Measurements from ENCODE around the gene IL6R.
A peak's percentile ranks its signal among the peaks of the same experiment; 100 is the strongest.
"Not testable (repeated sequence)": the region's sequence is repeated elsewhere in the genome, so short reads cannot be mapped to it uniquely, and the experiment has no call there.

The IL6R gene

DNA sequence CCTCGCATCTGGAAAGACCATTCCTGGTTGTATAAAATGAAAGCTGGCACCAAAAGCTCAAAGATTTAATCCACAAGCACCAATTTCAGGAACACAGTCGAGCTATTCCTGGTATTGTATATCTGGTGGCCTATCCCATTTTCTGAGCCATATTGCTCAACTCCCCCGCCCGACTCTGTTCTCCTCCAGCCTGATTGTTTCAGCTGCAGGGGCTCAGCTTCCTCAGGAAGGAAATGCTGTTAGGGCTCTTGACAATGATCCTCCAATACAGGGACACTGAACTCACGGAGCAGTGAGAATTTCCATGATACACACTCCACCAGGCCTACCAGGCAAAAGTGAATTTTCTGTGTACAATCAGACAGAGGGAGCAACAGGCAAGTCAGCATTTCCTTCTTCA lies 80.0 kb downstream of the IL6R start:
- DNase-seq = peak; percentile 45

DNA sequence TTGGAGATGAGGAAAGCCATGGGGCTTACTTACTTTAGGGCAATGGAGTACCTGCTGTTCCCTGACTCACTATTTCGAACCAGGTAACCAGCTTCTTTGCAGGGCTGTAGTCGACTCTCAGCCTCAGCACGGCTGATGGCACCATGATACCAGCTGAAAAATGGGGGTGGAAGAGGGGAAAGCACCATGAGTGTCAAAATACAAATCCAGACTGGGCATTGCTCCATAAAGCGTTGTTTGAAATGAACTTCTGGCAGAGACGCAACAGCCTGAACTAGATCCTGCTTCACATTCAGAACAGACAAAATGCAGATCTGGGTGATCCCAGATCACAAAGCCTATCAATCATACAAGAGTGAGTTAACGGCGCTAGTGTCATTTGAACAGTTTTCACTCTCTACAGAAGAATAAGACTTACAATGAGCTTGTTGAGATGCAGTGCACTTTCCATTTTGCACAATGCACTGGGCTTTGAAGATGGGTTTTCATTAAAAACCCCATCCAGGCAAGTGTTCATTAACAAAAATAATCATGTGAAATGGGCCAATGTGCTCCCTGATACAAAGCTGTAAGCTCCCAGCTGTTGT lies 80.9 kb downstream of the IL6R start:
- no peak for DNase-seq

DNA sequence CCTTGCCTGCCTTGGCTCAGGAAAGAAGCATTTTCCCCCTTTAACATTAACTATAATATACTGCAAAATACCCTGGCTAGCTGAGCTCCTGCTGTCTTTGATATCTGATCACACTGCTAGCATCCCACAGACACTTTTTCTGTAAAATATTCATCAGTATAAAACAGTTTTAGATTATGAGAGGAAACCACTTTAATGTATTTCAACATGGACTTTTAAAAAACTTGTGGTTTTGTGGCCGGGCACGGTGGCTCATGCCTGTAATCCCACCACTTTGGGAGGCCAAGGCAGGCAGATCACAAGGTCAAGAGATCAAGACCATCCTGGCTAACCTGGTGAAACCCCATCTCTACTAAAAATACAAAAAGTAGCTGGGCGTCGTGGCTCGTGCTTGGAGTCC lies 81.6 kb downstream of the IL6R start:
- not testable (repeated sequence) for DNase-seq

DNA sequence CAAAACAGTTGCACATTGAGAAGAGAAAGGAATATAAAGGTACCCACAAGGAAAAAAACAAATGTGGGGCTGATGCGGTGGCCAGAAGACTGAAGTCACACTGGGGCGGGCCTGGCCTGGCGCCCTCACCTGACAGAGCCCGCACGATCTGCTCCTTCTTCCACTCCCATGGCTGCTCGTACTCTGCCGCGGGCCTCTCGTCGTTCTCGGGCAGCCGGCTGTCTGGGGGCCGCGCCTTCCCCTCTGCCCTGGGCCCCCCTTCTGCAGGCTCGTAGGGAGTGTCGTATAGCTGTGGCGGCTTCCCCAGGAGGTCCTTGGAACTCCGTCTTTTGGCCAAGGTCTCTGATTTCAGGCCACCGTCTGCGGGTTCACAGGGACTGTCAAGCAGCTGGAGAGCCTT lies 83.8 kb downstream of the IL6R start:
- DNase-seq = no peak

DNA sequence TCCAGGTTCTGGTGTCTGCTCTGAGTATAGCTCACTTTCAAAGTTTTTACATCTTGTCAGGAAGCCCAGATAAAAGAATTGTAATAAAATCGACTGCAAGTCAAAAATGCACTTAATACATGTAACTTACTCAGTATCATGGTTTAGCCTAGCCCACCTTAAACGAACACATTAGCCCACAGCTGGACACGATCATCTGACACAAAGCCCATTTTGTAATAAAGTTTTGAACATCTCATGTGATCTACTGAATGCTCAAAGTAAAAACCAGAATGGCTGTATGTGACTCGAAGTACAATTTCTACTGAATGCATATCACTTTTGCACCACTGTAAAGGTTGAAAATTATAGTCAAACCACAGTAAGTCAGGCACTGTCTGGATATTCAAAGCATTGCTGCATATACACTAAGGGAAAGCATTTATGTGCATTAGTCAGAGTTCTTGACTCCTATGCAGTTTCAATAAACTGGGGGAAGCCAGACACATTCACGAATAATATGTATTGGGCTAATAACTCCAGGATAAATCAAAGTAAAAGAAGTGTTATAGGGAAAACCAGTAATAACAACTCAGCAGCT lies 84.6 kb downstream of the IL6R start:
- no peak for DNase-seq

DNA sequence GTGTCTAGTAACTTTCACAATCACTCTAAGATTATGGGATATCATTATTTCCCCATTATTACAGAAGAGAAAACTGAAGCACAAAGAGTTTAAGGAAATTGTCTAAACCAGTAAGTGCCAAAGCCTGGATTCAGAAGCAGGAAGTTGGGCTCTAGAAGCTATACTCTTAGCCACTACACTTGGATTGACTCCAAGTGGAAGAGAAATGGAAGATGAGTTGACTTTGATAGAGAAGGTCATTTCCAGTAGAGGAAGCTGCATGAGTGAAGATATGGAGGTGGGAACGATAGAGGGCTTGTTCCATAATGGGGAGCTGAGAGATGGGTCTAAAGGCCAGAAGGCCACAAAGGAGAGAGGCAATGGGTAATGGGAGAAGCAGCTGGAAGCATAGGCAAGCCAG lies 85.2 kb downstream of the IL6R start:
- DNase-seq = no peak

DNA sequence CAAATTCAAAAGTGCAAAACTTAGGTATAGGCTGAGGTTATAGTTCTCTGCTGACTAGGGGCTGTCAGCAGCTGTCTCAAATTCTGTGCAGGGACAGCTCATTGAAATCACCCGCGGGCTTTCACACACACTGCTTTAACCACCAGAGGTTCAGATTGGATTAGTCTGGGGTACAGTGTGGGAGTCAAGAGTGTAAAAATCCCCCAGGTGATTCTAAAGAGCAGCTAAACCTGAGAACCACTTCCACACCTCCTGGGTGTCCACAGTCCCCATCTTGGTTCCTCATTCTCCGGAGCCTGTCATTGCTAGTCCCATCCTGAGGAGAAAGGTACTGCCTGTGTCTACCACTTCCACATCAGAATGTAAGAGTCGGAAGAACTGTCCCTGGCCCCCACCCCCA lies 87.0 kb downstream of the IL6R start:
- DNase-seq = no peak

DNA sequence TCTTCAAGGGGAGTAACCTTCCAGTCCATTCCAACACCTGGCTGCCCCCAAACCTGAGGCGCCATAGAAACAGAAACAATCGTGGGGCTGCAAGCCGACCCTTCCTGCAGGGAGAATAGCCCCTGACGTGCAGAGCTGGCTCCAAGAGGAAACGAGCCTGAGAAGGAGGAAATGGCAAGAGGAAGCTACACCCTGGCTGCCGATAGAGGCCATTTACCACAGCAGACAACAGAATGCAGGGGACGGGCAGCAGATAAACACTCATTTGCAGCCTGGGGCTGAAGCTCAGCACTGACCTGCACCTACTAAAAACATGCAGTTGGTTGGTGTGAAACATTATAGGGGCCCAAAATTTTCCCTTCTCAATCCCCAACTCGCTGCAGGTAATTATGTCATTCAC lies 88.1 kb downstream of the IL6R start:
- peak; percentile 49 for DNase-seq

DNA sequence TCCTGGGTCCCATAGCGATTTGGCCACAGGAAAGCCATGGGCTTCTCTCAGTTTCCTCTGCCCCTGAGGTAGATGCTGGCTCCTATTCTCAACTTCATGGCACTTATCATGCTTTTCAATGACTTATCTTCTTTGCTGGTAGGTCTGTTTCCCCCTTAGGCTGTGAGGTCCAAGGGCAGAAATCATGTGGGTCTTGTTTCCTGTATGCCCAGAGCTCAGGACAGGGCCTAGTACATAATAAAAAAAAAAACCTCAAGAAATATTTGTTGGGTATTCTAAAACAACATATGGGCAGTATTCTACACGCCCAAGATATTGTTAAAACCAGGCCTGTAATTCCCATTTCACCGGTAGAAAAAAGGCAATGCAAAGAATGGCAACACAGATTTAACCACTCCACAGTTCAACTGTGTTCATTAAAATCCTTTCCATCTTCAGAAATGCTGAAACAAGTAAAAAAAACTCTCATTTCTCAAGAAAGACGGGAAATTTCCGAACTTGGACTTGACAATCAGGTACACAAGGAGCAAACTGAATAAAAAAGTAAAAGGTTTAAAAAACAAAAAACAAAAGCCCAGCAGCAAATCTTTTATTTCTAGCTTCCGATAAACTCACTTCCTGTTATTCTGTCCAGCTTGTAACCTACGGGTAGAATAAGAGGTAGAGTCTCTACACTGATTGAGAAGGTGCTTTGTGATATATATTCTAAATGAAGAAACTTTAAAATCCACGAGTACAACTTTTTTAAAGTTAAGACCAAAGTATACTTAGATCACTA lies 90.5 kb downstream of the IL6R start:
- no peak for DNase-seq

DNA sequence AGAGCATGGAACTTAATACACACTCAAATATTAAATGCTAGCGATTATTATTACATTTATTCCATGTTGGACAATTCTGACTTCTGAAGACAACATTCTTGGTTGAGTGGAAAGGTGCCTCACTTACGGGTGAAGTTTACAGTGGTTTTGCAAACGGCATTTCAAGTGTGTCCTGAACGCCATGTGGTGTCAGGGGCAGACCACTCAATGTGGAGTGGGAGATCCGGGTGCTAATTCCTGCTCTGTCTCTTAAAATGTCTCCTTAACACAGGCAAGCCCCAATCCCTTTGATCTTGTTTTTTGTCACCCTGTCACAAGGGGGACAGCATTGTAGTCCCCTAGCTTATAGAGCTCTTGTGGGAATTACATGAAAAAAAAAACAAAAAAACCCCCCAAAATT lies 91.2 kb downstream of the IL6R start:
- no peak for DNase-seq

DNA sequence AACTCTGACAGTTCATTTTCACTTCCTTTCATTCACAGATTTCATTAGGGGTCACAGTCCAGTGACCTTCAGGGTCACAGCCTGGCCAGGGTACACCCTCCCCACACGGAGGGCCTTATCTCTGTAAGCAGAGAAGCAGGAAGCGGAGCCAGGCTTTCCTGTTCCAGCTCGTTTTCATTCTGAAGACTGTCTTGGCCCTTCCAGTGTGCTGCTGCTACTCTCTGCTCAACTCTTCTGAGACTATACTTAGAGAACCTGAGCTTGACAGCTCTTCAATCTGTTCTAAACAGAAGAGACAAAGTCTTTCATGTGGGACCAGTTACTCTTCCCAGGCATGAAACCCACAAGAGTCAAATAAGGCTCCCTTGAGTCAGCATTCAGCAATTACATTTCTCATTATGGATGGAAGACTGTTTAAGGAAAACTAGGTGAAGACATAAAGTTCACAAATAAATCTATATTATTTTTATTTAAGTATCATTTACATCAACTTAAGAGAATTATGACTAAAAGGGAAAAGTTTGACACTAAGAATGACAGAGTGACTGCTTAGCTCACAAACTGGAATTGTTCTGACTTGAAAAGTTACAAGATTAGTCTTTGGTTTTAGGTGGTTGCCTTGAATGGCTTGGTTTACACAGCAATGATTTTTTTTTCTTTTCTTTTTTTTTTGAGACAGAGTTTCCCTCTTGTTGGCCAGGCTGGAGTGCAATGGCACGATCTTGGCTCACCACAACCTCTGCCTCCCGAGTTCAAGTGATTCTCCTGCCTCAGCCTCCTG lies 92.1 kb downstream of the IL6R start:
- DNase-seq = no peak

DNA sequence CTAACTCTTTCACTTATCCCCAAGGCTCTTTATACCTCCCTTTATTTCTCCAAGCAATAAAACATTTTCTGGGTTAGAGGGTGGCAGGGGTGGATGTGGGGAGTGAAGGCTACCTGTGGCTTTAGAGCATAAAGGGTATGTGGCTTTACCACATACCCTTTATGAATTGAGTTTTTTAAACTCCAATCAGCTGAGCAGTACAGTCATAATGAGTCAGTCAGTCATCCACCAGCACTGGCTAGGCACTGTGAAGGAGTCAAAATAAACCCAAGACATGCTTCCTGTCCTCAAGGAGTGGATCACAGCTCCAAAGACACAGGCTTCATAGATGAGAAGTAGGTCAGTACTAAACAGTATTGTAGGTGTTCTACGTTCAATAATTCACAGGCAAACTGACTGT lies 94.3 kb downstream of the IL6R start:
- DNase-seq = no peak

DNA sequence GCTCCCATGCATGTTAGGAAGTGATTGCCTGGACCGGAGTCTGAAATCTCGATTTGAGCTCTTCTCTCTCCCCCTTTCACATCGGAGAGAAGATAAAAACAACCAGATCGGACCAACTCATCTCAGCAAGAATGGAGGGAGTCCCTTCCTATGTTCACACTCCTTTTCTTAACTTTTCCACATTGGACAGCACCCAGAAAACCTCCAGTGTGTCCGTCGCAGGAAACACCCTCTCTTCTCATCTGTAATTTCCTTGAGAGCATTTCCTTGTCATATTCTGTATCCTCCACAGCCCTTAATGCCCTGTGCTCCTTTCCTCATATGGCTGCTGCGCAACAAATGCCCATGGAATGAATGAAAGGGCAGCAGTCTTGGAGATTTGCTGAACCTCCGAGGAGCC lies 95.4 kb downstream of the IL6R start:
- no peak for DNase-seq

DNA sequence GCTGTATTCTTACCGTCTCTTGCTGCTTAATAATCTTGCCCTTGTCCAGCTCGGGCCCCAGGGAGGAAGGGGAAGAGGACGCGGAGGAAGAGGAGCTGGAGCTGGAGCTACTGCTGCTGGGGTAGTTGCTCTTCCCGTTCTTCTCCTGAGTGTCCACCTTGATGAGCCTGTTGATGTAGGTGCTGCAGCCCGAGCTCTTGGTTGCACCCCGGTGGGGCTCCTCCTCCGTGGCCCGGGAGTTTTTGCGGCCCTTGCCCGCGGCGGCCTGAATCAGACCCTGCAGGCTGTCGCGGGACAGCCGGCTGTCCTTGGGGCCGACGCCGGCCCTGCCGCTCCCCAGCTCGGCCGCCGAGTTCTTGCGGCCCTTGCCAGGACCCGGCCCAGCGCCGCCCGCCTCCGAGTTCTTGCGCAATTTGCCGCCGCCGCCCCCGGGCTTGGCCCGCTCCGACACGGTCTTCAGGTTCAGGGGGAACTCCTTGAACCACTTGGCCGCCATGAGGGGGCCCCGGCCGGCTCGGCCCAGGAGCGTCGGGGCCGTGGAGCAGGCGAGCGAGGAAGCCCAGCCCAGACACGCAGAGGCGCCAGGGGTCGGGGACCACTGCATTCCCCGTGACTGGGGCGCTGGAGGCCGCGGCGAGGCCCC lies 96.4 kb downstream of the IL6R start:
- DNase-seq = peak; percentile 37

DNA sequence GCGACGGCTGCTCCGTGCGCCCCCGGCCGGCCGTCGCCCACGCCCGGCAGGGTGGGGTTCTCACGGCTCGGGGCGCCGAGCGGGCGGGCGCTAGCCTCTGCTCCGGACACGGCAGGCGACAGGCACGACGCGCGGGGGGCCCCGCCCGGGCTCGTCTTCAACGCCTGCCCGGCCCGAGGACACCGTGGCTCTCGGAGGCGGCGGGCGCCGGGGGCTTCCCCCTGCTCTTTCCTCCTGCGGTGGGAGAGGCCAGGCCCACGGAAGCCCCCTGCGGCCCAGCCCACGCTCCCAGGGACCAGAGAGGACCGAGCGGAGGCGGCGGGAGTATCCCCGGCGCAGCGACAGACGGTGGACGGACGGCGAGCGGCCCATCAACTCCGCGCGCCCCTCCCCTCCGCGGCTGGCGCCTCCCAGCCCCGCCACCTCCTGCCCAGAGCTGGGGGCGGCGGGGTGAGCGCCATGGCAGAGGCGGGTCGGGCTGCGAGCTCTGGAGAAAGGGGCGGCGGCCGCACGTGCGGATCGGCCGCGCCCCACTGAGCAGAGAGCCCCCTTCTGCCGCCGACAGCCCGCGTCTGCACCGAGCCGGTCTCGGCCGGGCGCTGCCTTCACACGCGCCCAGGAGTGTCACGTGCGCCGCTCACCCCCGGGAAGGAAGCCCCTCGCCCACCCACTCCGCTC lies 97.1 kb downstream of the IL6R start, which contains the start of the genes SHE and TDRD10:
TSS of gene SHE (minus strand) at position 347 of the 678 bp plus-strand sequence. CDS start 386 bp downstream, outside the sequence.
TSS of gene TDRD10 (plus strand) at position 154 of the 678 bp plus-strand sequence. CDS start 4,685 bp downstream, outside the sequence.
- DNase-seq = no peak

DNA sequence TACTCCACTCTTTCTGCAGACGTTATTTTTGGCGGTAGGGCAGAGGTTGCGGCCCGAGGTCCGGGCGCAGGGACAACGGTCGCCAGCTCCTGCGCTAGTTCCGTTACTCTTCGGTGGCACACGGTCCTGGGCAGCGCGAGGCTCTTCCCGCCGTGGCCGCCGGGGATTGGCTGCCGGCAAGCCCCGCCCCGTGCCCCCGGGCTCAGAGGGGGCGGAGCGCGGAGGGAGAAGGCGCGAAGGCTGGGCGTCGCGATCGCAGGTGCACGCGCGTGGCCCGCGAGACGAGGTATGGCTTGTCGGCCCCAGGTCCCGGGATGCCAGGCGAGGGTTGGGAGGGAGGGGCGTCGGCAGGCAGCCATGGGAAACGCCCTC lies 97.6 kb downstream of the IL6R start:
- DNase-seq = no peak

DNA sequence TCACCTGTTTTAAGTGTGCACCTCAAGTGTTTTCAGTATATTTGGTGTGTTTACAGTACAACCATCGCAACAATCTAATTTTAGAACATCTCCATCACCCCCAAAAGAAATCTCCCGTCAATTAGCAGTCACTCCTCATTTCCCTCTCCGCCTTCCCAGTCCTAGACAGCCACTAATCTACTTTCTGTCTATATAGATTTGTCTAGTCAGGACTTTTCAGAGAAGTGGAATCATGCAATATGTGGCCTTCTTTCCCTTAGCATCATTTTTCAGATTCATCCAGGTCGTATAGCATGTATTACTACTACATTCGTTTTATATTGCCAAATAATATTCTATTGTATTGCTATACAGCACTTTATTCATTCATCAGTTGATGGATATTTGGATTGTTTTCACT lies 98.8 kb downstream of the IL6R start:
- DNase-seq = no peak

DNA sequence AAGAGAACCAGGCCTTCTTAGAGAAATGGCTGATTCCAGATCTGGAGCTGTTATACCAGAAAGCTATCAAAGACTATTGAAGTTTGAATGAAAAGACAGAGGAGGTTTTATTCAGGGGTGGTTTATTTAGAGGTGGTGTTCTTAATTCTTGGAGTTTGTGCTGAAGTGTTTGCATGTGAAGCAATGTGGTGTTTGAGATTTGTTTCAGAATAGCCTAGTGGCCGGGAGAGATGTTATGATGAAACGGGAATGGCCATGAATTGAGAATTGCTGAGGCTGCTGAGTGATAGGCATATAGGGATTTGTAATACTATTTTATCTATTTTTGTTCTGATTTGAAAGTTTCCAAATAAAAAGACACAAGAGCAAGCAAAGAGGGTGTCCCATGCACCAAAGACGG lies 107.6 kb downstream of the IL6R start:
- no peak for DNase-seq

DNA sequence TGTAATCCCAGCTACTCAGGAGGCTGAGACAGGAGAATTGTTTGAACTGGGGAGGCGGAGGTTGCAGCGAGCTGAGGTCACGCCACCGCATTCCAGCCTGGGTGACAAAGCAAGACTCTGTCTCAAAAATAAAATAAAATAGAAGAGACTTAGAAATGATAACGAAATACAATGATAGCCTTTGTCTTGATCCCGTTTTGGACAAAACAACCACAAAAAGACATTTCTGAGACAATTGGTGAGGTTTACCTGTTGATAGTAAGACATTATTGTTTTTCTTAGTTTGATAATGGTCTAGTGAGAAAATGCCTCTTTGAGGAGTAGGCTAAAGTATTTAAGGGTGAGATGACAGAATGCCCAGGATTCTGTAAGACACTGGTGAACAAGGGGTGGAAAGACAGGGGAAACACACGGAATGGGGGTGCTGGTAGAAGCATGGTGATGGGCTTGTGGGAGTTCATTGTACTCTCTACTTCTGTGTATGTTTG lies 109.0 kb downstream of the IL6R start:
- DNase-seq = no peak

DNA sequence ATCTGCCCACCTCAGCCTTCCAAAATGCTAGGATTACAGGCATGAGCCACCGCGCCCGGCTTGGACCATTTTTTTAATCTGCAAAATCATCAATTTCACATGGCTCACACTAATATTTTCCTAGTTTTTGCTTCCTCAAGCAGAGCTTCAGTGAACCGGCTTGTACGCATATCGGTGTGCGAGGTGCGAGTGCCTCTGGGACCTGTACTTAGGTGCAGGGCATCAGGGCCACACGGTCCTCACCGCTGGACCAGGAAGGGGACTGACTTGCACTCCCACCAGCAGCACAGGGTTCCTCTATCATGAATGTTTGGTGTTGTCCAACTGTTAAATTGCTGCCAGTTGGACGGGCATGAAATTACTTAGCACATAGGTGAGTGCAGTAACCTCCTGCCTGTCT lies 112.5 kb downstream of the IL6R start:
- no peak for DNase-seq

Measured in left hindlimb (tissue), 1 donor.